AG10803 (cell line): ENCODE data around the gene TAS1R3.

Experiments used
- DNase-seq: peaks from one replicate; pipeline ENCODE4 v3.0.0; 2010; ENCODE audit warnings: low read depth
- H3K4me3 ChIP-seq: 2 replicates; pipeline ENCODE4 v1.5.1; 2011; ENCODE audit warnings: mild to moderate bottlenecking, low read length, control low read depth
- CTCF ChIP-seq: conservative IDR thresholded peaks from 2 replicates; pipeline ENCODE4 v1.5.1; 2011; ENCODE audit warnings: mild to moderate bottlenecking, low read length, control low read depth, inconsistent platforms

TAS1R3 gene

GRCh38 chr1:1333551-1334241, 2.6 kb downstream of the TAS1R3 start:
- no peak for DNase-seq
- H3K4me3 ChIP-seq: no peak overlapping the region
- TF ChIP-seq CTCF: no peak

- no peak for DNase-seq
- H3K4me3 ChIP-seq: no peak overlapping the region
- TF ChIP-seq CTCF: no peak
Observed at GRCh38 chr1:1334835-1335234, 3.8 kb downstream of the TAS1R3 start.

- TF ChIP-seq CTCF: no peak
- no peak overlapping the region for H3K4me3 ChIP-seq
- no peak for DNase-seq
Observed at GRCh38 chr1:1335283-1335682, 4.2 kb downstream of the TAS1R3 start.

- no peak overlapping the region for H3K4me3 ChIP-seq
- no peak for DNase-seq
- no peak for TF ChIP-seq CTCF
Observed at GRCh38 chr1:1335792-1336248, 4.7 kb downstream of the TAS1R3 start.

- no peak overlapping the region for H3K4me3 ChIP-seq
- no peak for TF ChIP-seq CTCF
- no peak for DNase-seq
Observed at GRCh38 chr1:1336446-1336845, 5.4 kb downstream of the TAS1R3 start.

- no peak for TF ChIP-seq CTCF
Observed at GRCh38 chr1:1336931-1337792, 6.1 kb downstream of the TAS1R3 start.

GRCh38 chr1:1337793-1338147, 6.7 kb downstream of the TAS1R3 start:
- DNase-seq: no peak
- TF ChIP-seq CTCF: no peak
- no peak overlapping the region for H3K4me3 ChIP-seq

More at GRCh38 chr1:1336931-1337792, 6.1 kb downstream of the TAS1R3 start:
- no peak for DNase-seq
- H3K4me3 ChIP-seq: no peak overlapping the region
